Small intestine (tissue), 4 donors: Measurements from ENCODE around the gene OR5P2. TPM values are rescaled to one million over a fixed set of nuclear protein-coding genes. Genes with fewer than 3 reads are reported as not detected.

ENCODE experiments used
- polyA plus RNA-seq, 4 donors: library from polyadenylated mRNA; stranded (reverse) in 3 of 4; unstranded in 1 of 4; fragments of 200-250 nt in 3 of 4; fragments of 120-200 nt in 1 of 4; gene quantifications; one replicate each; pipeline versions ENCODE4 v1.2.1 to v1.2.3, GENCODE V29; 2013
- donor health status: healthy with polysubstance abuse.
- donor health status: Bipolar disorder and iron deficiency.
- donor health status: healthy.

OR5P2 gene
- polyA plus RNA-seq, 4 donors = not detected

Other genes with a start within 250 kb of the OR5P2 start
- 1 to 10 TPM; 1.1 to 4.4 (median 3.5) TPM for gene CYB5R2, start 123.4 kb downstream of the OR5P2 start, polyA plus RNA-seq
- under 1 TPM in 1 of 4 donors, not detected in 3; 0.19 TPM for gene OVCH2, start 90.5 kb downstream of the OR5P2 start, polyA plus RNA-seq
- not detected for gene OR5P3, start 33.9 kb upstream of the OR5P2 start, polyA plus RNA-seq
- under 1 TPM in 1 of 4 donors, not detected in 3; 0.04 TPM for gene OR10A6, start 134.3 kb upstream of the OR5P2 start, polyA plus RNA-seq
- gene OR10A3, start 144.8 kb upstream of the OR5P2 start, polyA plus RNA-seq = under 1 TPM in 1 of 4 donors, not detected in 3; 0.01 TPM
- not detected for gene NLRP10, start 168.5 kb upstream of the OR5P2 start, polyA plus RNA-seq
- 100 to 1,000 TPM; 371 to 530 (median 444) TPM for gene EIF3F, start 190.4 kb upstream of the OR5P2 start, polyA plus RNA-seq